GM21367 (cell line): ENCODE measurements around the gene RWDD1.

Experiments
- ATAC-seq: cut with Tn5 transposase; IDR thresholded peaks from one replicate; pipeline ENCODE4 v1.9.1; 2021; ENCODE audit not compliant: unreplicated experiment

The RWDD1 gene, protein sequence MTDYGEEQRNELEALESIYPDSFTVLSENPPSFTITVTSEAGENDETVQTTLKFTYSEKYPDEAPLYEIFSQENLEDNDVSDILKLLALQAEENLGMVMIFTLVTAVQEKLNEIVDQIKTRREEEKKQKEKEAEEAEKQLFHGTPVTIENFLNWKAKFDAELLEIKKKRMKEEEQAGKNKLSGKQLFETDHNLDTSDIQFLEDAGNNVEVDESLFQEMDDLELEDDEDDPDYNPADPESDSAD

DNA sequence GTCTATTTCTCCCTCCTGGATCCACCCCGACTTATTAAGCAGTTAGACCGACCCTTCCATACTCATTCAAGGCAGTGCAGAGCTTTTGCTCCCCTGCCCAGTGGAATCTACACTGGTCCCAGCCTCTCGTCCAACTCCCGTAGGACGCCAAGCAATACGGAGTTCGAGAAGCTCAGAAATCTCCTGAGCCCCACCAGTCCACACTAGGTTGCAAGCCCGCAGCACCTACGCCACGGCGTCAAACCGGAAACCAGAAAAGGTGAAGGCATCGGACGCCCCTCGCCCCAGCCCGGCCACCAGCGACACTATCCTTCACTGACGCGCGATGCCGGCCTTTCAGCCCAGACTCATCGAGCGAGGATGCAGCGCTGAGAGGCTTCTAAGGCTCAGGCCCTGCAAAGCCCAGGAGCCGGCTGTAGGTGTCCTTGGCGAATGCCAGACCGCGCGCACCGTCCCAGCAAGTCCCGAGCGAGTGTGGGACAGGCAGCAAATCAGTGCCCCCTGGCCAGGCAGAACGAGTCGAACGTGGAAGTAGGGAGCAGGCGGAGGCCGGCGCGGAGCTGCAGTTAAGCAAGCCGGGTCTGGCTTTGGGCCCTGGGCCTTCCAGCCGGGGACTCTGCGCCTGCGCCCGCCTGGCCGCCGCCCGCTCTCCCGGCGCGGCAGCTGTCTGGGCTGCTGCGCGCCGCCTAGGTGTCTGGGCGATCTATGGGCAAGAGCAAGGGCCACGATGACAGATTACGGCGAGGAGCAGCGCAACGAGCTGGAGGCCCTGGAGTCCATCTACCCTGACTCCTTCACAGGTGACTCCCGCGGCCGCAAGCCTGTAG is at the start of gene RWDD1:
TSS of gene RWDD1 (plus strand) at position 649 of the 827 bp plus-strand sequence. CDS start at position 728, 79 bp downstream.
- peak; percentile 89 for ATAC-seq

DNA sequence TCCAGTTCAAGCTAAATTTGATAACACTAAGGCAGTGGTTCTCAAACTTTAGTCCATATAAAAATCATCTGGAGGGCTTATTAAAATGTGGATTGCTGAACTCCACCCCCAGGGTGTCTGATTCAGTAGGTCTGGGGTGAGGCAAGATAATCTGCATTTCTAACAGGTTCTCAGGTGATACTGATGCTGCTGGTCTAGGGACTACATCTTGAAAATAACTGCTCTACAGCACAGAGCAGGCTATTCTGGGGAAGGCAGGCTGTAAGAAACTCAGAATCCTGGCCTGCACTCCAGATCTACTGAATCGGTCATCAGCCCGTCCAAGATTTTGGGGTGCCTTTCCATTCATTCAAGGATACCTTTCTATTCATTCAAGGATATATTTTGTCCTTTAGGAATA is 48.4 kb upstream of the RWDD1 start:
- ATAC-seq: no peak

DNA sequence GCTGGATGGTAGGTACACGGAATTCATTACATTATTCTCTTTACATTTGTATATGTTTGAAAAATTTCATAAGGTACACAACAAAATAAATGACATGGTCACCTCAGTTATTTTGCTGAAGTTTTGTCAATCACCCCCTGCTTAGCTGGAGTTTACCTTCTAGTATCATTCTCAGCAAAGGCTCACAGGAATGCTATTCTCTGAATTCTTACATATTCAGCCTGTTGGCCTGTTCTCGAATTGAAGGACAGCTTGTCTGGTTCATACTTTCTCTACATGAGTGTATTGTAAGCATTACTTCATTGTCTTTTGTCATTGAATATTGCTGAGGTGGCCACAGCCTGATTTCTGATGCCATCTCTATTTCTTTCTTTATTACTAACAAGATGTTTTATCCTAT is 47.1 kb upstream of the RWDD1 start:
- no peak for ATAC-seq

DNA sequence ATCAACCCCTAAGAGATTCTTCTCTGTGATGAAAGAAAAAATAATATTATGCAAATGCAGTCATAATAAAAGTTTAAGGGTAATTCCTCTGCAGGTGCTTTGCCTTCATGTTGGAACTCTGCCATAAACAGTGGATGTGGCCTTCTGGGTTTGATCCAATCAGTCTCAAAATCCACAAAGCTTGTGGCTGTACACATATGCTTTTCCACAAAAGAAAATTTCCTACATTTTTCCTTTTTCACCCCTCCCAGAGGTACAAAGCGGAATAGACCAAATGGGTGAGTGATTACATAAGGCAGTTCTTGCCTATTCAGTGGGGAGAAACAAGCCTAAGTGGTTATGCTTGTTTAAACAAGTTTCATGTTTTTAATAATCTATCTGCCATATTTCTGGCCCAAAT is 43.2 kb upstream of the RWDD1 start:
- ATAC-seq: no peak

DNA sequence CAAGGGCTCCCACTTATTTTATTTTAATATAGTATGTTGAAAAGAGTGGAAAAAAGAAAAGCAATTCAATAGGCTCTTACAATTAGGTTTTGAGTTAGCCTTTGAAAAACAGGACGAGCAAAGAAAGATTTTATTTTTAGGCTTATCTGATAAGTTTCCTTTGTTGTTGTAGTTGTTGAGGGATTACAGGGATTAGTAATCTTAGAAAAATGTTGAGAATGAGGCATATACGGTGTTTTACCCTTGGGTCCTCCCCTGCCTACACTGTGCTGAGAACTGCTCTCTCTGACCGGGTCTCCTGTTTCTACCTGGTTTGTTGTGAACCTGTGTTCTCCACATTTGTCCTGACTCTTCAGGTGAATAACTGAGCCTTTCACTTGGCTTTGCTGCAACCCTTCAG is 42.5 kb upstream of the RWDD1 start:
- ATAC-seq: no peak

DNA sequence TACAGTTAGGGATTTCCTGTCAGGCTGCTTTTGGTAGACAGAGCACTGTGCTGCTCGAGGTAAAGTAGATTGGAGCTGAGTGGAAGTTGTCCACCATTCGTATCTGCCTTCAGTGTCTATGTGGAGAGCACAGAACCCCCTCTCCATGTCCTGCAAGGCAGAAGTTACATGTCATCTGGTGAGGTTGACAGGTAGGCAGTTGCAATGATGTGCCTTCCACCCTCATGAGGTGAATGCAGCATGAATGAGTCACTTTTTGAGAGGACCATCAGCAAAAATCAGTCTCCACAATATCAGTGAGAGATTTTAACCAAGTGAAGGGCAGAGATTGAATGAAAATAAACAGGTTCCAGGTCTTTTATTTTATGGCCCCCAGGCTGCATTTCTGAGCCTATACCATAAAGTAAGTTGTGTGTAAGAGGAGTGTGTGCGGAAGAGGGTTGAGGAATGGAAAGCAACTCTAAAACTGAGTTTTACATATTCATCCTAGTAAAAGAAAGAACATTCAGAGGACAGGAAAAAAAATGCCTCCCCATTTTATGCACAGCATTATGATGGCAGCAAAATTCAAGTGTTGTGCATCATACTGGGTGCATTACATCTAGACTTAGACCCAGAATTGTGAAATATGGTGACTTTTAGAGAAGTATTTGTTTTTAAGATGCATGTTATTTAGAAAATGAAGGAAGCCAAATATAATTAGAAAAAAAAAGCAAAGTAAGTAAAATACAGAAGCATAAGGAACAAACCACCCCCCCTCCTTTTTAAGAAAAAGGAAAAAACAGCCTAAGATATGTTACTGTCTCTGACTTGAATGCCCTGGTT is 41.6 kb upstream of the RWDD1 start:
- ATAC-seq: no peak

DNA sequence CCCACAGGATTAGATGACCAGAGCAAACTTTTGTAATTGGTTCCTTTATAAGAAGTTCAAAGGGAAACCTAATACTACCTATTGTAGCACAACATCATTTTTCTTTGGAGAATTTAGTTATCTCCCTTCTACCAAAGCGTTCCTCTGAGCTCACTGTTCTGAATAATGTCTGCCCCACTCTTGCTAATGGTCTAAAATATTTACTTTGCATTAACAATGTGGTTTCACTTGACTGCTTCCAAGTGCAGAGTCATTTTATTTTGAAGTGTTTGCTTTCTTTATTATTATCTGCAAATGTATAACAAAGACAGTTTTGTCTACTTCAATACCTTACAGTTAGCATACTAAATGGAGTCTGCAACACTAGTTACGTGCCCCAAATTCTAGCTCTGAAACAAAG is 40.9 kb upstream of the RWDD1 start:
- no peak for ATAC-seq

DNA sequence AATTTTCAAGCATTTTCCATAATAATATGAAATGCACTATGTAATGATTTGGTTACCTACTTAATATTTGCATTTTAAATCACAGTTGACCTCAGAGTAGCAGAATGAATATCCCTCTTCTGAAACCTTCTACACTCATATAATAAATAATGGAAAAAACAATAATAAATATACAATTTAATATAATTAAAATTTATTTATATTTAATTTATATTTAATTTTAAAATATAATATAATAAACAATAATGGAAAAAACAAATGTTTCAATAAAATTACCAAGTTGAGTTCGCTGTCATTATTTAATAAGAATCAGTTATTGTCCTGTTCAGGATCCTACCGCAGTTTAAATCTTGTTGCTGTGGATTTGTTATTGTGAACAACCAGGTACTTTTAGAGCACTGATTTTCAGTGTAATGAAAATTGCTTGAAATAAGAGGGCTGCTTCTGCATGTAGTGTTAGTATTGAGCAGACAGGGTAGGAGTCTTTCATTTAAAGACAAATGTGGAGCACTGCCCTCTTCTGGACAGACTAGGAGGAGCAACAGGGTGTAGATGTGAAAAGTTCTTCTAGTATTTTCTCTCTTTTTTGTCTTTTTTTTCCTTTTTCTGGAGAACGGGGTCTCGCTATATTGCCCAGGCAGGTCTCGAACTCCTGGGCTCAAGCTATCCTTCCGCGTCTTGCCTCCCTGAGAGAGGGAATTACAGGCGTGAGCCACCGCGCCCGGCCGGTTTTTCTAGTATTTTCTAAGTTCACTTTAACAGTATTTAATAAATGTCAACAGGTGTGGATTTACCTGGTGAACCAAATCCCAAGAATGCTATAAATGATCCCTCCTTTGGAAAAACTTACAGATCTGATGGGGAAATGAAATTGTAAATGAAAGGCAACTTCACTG is 39.4 kb upstream of the RWDD1 start:
- ATAC-seq: peak; percentile 69

DNA sequence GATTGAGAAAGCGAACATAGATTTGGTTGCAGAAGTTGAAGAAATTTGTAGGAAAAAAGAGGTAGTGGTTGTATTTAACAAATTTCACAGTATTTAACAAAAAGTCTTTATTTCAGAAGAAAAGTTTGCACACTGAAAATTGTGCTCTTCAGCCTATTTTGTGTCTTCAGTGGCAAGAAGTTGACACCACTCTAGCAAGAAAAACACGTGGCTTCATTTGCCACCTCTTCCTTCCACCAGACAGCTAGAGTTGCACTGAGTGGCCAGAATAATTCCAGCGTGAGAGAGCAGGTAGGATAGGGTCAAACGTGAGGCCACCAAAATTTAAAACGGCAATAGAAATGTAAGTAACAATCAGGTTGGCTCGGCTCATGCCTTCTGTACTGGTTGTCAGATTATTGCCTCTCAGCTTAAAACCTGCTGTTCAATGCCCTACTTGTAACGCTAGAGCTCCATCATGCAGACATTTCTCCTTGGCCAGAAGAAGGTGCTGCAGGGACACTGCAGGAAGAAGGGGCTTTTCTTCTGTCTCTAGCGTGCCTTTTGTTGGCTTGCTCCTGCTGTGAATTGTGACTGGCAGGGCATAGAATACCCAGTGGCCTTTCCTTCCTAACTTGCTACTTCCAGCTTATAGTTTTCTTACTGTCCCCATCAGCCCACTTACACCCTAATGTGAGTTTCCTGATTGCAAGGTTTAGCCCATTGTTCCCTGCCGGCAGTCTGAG is 37.9 kb upstream of the RWDD1 start:
- ATAC-seq: no peak

DNA sequence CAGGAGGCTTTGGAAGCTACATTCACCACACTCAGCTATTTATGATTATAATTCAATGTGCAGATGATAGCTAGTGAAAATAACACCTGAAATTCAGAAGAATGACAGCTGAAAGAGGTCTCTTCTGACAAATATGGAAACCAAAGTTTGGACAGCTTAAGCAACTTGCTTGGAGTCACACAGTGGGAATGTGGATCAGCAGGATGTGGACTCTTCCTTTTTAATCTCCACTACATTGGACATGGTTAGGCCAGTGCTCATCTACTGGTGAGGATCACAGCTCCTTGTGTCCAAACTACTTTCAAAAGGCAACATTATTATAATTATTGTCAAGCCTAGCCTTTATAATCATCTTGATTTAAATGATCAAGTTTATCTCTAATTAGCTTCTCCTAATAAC is 36.2 kb upstream of the RWDD1 start:
- ATAC-seq: no peak

DNA sequence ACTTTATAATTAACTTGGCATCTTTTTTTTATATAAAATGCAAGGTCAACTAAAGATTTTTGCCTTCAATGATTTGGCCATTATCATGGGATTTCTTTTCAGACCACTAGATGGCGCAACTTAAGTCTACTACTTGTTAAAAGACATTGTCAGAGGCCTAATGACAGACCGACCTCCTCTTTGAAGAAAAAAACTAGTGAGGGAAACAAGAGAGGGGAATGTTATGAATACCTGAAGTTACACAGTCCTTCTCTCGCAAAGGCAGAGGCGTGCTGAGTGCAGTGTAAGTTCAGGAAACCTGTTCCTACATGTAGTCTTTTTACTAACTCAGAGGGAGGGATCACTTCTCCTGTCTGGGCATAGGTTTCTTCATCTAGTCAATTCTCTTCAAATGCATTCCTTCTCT is 35.1 kb upstream of the RWDD1 start:
- peak; percentile 53 for ATAC-seq

DNA sequence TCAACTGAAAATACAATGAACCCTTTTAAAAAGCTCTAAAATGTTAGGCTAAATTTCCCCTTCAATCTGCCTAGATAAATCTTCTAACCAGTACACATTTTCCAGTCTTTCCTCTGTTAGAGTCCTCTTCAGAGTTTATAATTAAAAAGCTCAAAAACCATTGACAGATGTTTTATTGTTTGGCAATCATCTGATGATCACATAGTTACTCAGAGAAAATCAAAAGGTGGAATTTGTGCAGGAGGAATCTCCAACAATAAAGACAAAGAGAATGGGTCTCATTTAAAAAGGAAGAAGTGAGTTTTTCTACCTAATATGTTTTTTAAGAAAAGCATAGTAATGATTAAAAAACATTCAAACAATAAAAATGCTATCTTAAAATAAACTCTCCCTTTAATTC is 28.9 kb upstream of the RWDD1 start:
- ATAC-seq: no peak

DNA sequence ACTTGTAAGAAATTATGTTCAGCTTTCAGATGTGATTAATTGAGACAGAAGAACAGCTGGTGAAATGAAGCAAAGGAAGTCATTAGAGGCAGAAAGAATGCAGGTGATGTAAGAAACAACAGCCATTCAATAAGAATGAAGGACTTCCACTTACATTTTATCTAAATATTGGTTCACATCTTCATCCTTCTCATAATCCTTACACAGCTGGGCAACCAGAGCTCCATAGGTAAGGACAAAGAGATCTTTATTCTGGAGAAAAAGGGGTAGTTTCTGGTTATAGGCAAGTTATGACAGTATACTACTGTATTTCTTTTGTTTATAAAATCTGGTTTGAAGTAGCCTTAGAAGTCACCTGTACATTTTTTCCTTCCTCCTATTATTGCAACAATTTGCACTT is 28.2 kb upstream of the RWDD1 start:
- no peak for ATAC-seq

DNA sequence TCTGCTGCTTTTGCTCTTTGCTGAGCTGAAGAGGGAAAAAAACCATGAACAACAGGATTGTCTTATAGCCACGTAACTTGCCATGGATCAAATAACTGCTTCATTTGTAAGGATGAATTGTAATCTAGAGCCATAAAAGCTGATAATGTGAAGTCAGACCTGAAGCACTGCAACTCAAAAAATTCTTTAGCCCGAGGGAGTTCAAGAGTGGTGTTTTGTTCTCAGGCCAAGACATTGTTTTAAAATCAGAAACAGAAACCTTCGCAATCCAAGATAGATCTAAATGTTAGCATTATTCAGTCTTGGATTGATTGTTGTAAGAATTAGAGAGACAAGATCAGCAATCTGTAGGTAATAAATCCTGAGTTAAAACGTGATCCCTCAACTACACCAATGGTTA is 25.7 kb upstream of the RWDD1 start, which contains the start of gene TRAPPC3L:
TSS of gene TRAPPC3L (minus strand) at position 34 of the 400 bp plus-strand sequence. CDS start 170 bp downstream, outside the sequence.
- no peak for ATAC-seq

DNA sequence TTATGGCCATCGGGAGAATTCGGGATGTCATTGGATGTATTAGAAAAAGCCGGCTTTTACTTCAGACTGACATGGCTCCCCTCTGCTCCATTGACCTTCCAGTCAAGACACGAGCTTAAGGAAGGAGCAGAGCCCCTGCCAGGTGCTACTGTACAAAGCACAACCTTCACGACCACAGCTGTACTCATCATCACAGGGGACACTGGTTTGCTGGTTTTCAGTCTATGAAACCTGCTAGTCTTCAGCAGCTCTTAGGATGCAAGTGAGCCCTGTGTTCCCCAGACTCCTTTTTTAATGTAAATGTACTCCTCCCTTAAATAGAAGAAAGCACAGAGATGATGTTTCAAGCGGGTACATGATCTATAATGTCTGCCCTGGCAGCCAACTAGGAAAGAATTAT is 23.9 kb upstream of the RWDD1 start:
- no peak for ATAC-seq

DNA sequence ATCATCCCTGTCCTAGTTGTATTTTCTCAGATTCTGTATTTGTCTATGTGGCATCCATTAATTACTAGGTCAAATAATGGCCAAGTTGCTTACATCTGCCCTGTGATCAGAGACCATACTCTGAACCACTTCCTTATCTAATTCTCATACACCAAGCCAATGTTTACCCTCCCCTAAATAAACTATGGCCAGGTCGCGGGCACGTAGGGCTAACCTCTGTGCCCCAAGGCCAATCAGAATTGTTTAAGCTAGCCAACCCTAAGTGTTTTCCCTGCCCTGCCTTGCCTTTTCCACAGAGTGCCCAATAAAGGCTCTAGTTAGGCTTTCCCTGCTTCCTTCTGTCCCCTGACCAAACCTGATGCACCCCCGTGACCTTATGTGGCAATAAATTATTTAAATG is 20.5 kb upstream of the RWDD1 start:
- no peak for ATAC-seq

DNA sequence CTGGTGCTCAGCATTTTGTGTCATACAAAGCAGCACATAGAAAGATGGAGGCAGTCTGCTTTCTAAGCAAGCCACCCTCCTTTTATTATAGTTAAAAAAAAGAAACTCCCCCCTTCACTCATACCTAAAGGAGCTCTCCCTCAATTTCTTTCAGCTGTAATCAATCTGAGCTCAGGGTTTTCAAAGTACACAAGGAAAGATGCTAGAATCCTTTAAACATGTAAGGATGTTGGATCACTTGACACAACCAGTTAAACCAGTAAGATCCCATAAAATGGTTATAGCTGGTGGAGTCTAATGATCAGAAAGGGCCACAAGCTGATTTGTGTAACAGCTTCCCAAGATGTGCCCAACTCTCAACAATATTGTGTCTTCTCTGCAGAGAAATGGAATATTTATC is 17.9 kb upstream of the RWDD1 start, which contains the start of gene CALHM4:
TSS of gene CALHM4 (plus strand) at position 301 of the 400 bp plus-strand sequence. CDS start at position 344, 43 bp downstream.
- no peak for ATAC-seq

DNA sequence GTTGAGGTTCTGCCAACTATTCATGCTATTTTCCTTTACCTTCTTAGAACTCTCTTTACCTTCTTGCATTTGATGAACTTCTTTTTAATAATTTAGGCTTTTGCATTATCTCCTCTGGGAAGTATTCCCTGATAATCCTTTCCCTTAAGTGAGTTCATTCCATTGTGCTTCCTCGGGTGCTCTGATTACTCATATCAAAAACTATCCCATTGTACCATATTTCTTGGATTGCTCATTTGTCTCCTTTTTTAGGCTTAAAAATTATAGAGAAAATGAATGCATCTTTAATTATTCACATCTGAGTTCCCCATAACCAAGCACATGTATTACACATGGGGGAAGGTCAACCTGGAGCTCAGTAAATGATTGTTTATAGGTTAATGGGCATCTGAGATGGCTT is 15.2 kb upstream of the RWDD1 start:
- no peak for ATAC-seq

DNA sequence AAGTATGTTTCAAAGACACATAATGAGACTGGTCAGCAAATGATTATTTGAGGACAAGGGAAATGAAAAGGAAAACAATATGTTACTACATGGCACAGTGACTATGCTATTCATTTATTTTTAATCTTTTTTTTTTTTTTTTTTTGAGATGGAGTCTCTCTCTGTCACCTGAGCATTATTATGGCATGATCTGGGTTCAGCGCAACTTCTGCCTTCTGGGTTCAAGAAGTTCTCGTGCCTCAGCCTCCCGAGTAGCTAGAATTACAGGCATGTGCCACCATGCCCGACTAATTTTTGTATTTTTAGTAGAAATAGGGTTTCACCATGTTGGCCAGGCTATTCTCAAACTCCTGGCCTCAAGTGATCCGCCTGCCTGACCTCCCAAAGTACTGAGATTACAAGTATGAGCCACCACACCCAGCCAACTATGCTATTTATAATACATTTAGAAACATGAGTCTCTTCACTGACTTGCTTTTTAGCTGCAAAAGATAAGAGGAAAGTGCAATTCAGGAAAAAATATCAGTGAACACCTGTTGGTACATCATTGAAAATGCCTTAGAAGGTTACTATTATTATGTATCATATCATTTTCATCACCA is 14.4 kb upstream of the RWDD1 start:
- no peak for ATAC-seq
